GM12872 (cell line): ENCODE measurements around the gene APOLD1.

Source experiments
- TF ChIP-seq, protein P1 (sequence below): IDR thresholded peaks from 3 replicates; pipeline ENCODE4 v1.5.1; 2011; ENCODE audit warnings: low read depth, mild to moderate bottlenecking, low read length, moderate library complexity; ENCODE audit not compliant: insufficient read depth

Gene APOLD1

DNA sequence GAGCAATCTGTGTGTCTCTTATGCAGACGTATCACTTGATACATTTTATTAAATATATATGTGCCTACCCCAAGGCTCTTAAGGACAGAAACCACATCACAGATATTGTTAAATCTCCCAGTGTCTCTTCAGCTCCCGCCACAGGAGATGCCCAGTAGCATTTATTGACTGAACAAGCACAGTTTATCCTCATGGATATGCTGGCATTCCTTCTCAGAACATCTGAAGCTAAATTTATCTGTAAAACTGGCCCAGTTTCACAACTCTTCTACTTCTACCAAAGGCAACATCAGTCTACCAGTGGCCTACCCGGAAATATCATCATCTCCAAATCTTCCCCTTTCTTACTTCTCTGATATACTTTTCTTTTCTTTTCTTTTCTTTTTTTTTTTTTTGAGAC is 10.7 kb downstream of the APOLD1 start:
- TF ChIP-seq, protein P1, sequence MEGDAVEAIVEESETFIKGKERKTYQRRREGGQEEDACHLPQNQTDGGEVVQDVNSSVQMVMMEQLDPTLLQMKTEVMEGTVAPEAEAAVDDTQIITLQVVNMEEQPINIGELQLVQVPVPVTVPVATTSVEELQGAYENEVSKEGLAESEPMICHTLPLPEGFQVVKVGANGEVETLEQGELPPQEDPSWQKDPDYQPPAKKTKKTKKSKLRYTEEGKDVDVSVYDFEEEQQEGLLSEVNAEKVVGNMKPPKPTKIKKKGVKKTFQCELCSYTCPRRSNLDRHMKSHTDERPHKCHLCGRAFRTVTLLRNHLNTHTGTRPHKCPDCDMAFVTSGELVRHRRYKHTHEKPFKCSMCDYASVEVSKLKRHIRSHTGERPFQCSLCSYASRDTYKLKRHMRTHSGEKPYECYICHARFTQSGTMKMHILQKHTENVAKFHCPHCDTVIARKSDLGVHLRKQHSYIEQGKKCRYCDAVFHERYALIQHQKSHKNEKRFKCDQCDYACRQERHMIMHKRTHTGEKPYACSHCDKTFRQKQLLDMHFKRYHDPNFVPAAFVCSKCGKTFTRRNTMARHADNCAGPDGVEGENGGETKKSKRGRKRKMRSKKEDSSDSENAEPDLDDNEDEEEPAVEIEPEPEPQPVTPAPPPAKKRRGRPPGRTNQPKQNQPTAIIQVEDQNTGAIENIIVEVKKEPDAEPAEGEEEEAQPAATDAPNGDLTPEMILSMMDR, result no peak

GRCh38 chr12:12796928-12797793 is 11.7 kb downstream of the APOLD1 start:
- TF ChIP-seq, protein P1, result no peak

- TF ChIP-seq, protein P1, result no peak
Measured at GRCh38 chr12:12797794-12798152, 12.3 kb downstream of the APOLD1 start.

DNA sequence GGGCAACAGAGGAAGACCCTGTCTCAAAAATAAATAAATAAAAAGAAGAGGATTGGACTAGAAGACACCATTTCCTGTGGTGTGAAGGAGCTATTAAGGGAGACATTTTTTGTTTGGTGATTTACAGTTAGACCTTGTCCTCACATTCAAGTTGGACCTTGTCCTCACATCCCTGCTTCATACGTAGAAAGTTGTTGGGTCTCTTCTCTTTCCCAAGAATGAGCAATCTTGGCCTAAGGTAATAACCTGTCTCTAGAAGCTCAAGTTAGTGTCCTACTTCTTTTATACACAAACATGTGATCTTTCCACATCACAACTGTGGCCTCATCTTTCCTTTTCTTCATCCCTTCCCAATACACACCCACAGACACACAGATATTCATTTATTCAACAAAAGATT is 13.0 kb downstream of the APOLD1 start:
- TF ChIP-seq, protein P1, result no peak

DNA sequence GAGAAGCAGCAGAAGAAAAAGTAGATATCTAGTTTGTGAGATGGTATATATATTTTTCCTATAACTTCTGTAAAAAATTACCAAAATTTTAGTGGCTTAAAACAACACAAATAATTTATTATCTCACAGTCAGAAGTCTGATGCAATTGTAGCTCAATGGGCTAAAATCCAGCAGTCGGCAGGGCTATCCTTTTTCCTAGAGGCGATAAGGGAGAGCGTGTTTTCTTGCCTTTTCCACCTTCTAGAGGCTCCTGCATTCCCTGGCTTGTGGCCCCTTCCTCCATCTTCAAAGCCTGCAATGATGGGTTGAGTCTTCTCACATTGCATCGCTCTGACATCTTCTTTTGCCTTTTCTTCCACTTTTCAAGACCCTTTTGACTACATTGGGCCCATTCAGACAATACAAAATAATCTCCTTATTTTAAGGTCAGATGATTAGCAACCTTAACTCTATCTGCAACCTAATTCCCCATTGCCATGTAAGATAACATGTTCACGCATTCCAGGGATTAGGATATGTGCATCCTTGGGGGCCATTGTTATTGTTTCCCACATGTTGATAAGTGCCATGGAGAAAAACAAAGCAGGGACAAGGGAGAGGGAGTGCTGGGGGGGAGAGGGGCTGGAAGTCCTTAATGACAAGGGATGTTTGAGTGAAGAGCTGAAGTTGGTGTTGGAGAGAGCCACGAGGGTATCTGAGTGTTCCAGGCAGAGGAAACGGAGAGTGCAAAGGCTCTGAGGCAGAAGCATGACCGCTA is 13.9 kb downstream of the APOLD1 start:
- TF ChIP-seq, protein P1, result no peak

DNA sequence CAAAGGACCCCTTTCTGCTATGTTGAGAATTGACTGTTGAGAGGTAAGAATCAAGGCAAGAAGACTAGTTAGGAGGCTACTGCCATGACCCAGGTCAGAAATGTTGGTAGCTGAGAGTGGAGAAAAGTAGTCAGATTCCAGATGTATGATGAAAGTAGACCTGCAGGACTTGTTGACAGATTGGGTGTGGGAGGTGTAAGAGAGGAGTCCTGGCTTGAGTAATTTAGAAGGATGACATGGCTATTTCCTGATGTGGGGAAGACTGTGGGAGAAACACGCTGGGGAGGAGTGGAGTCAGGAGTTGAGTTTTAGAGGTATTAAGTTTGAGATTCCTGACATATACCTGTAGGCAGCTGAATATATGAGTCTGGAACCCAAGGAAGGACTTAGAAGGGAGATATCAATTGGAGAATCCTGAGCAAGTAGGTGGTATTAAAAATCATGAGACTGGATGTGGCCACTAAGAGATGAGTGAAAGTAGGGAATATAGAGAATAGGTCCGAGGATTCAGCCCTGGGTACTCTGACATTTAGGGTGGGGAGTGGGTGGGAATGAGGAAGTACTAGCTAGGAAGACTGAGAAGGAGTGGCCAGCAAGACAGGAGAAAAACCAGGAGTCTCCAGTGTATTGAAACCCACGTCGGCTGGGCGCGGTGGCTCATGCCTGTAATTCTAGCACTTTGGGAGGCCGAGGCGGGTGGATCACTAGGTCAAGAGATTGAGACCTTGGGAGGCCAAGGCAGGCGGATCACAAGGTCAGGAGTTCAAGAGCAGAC is 15.1 kb downstream of the APOLD1 start:
- TF ChIP-seq, protein P1, result no peak

GRCh38 chr12:12803186-12803585 is 17.7 kb downstream of the APOLD1 start:
- TF ChIP-seq, protein P1, result no peak
